Amygdala (tissue), 56 donors: Measurements from ENCODE around the gene SPATA31D4.
"Not testable (repeated sequence)": the region's sequence is repeated elsewhere in the genome, so short reads cannot be mapped to it uniquely, and the experiment has no call there.

ENCODE experiments used
- DNase-seq, 56 donors: peaks; one replicate each; lab custom pipeline; 2025; lab: John Stamatoyannopoulos, UW

SPATA31D4 gene

DNA sequence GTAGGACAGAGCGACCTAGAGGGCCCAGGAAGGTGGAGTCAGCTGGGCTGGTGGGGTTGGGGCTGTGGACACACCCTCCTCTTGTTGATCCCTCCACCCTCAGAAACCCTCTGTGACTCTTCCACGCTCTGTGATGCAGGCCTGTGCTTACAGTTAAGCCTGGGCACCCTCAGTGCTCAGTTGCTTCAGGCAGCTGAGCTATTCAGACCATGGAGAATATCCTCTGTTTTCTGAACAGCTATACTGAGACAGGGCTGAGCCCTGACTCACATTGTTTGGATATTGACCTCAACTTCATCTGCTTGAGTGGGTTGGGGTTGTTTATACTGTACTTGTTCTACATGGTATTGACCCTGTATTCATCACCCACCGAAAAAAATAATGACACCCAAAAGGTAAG, at the start of gene SPATA31D4:
TSS of gene SPATA31D4 (plus strand) at position 124 of the 400 bp plus-strand sequence. CDS start at position 210, 86 bp downstream.
- not testable (repeated sequence) for DNase-seq

DNA sequence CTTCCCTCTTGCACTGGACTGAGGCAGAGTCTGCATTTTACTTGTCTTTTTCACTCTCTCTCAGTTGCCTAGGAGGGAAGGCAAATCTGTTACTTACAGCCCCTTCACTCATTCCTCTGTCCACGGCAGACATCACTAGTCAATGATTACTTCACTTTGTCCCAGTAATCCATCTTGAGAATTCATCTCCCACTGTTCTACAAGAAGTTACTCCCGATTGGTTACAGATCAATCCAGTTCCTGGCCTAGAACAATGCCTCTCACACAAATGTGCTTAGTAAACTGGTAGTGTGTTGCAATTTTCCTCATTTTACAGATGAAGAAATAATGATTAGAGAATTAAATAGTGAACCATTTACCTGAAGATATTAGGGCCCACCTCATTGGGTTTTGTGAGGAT, 49.7 kb upstream of the SPATA31D4 start:
- no peak for DNase-seq

GRCh38 chr9:81879501-81879916, 48.7 kb upstream of the SPATA31D4 start:
- DNase-seq = no peak

DNA sequence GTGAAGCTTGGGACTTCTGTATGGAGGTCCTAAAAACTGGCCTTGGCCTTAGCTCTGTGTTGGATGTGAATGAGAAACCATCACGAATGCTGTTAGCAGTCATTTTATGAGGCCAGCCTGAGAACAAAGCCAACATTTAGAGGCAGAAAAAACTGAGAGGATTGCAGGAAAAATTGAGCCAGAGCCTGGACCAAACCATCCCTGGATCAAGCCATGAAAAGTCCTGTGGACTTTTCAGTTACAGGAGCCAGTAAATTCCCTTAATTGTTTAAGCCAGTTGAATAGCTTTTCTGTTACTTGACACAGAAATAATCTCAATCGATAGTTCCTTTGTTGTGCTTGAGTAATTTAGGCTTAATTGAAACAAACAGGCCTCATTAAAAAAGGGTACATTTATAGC, 42.6 kb upstream of the SPATA31D4 start:
- peak in 1 of 56 donors; percentile 12 for DNase-seq

DNA sequence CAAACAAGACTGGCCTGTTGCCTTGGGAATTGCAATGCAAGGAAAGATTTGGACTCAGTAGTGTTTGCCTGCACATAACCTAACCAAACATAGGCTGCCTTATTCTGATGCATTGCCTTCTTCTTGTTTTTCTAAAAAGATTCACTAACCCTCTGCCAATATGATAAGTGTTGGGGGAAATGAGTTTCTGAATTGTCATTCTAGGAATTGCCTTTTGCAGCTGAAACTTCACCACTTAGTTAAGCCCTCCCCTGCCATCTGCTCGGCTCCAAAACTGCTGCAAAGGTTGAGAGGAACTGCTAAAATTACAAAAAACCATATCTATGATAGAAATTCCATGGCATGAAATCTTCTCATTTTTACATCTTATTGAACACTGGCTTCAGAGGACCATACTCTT, 41.6 kb upstream of the SPATA31D4 start:
- peak in 6 of 56 donors; percentile 2 to 37 (median 18) for DNase-seq

DNA sequence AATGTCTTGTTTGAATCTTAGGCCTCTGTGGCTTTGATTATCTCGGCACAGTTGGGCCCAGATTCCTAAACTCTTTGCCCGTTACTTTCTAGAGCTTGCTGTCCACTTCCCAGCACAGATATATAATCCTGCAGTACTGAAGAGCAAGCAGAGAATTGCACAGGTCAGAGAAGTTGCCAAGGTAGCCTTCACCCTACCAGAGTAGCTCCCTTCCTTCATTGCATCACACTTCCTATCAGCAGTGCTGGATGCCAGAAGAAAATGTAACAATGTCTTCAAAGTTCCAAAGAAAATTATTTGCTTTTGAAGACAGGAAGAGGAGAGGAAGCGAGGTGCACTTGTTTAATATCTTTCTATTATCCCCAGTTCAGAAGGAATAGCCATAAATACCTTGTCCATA, 38.1 kb upstream of the SPATA31D4 start:
- no peak for DNase-seq

GRCh38 chr9:81892440-81892839, 35.8 kb upstream of the SPATA31D4 start:
- no peak for DNase-seq

- no peak for DNase-seq
These were observed 34.3 kb upstream of the SPATA31D4 start for GRCh38 chr9:81893929-81894328.

- no peak for DNase-seq
These were observed 33.3 kb upstream of the SPATA31D4 start for GRCh38 chr9:81894891-81895290.

- no peak for DNase-seq
These were observed 32.2 kb upstream of the SPATA31D4 start for GRCh38 chr9:81896070-81896469.

DNA sequence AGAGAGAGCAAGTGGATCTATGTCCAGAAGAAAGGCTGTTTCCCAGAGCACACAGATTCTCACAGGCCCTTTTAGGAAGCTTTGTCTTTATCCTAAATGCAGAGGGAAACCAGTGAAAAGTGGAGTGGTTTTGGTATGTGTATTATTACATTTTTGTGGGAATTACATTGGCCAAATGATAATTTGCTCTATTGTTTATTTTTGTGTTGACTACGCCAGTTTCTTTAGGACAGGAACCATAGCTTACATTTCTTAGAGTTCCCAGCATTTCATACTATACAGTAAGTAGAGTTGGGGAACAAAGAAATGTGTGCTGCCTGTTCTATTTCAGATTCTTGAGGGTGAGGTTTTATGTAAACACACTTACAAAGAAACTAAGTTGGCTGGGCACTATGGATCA, 29.4 kb upstream of the SPATA31D4 start:
- no peak for DNase-seq

DNA sequence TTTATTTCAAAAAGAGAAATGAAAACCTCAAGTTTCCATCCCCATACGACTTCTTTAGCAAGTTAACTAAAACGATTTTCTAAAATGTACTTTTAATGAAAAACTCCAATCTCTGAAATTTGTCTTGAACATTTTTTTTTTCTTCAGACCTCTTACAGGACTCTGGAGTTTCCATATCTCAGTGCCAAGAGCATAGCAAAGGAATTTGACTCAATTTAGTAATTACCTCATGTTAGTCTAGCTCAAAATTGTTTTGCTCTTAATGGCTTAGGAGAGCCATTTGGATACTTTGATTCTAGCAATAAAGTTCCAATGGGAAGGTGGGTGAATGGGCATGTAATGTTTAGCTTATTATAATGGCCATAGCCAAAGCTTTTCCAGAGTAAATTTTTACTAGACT, 26.0 kb upstream of the SPATA31D4 start:
- DNase-seq = no peak

DNA sequence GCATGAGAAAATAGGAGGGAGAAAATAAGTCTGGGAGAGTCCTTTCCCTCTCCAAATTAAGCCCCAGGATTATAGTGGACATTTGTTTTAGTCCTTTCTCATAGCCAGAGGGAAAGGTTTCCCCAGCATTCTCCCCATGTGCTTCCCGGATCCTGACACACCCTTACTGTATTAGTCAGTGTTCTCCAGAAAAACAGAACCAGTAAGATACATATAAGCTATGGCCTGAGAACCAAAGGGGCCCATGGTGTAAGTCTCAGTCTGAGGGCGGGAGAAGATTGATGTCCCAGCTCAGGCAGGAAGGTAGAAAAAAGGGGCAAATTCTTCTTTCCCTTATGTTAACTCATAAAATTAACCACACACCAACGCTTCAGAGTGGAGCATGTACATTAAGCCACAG, 25.6 kb upstream of the SPATA31D4 start:
- no peak for DNase-seq

DNA sequence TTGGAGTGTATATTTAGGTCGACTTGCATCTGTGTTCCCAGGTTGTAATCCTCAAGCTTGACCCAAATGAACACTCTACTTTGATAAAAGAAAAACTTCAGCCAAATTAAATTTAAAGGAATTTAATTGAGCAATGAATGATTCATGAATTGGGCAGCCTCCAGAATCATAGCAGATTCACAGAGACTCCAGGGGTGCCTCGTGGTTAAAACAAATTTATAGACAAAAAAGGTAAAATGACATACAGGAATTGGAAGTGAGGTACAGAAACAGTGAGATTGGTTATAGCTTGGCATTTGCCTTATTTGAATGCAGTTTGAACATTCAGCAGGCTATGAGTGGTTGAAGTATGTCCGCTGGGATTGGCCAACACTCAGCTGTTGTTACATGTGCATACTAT, 21.6 kb upstream of the SPATA31D4 start:
- no peak for DNase-seq

DNA sequence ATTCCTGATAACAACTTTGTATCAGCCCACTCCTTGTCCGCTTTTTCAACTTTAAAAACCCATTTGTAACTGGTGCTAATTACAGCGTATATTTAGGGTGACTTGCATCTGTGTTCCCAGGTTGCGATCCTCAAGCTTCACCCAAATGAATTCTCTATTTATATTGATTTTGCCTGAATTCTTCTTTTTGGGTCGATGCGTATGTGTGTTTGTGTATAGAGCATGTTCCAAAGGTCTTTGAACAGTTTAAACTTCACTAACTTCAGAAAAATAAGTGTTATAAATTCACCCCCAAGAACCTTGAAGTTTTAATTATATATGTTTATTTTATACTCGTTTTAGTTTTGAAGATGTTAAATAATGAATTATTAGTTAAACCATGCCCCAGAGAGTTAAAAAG, 16.1 kb upstream of the SPATA31D4 start:
- DNase-seq = no peak

- no peak for DNase-seq
These were observed 12.3 kb upstream of the SPATA31D4 start for GRCh38 chr9:81915801-81916505.

- DNase-seq = not testable (repeated sequence)
These were observed 9.7 kb upstream of the SPATA31D4 start for GRCh38 chr9:81918507-81918906.

DNA sequence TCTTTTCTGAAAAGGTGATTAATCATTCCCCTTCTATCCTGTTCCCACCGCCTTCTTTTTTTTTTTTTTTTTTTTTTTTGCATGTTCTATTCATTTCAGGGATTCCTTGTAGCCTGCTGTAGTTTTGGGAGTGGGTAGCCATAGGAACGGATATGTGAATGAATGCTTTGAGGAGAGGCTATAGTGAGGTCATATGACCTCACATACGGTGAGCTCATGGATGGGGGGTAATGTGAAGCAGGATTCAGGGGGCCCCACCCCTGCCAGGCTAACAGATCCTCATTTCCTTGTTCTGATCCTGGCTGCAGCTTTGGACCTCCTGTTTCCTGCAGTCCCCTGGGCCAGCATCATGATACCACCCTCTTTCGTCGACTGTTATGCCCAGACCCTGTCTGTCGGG, 1.9 kb downstream of the SPATA31D4 start:
- not testable (repeated sequence) for DNase-seq

DNA sequence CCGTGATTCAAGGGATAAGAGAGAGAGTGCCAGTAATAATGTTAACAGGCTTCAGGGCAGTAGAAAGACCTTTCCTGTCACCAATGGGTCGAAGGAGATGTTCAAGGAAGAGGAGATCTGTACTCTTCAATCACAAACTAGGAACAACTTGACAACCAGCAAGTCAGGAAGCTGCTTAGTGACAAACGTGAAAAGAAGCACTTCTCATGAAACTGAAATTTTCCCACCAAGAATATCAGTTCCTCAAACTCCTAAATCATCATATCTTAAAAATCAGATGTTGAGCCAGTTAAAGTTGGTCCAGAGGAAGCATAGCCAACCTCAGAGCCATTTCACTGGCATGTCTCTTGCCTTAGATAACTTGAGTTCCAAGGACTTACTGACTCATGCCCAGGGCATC, 5.3 kb downstream of the SPATA31D4 start:
- DNase-seq = not testable (repeated sequence)

GRCh38 chr9:81943393-81943792, 15.2 kb downstream of the SPATA31D4 start, which contains the start of gene SPATA31D3:
TSS of gene SPATA31D3 (plus strand) at chr9:81943500. CDS start at chr9:81943586, 86 bp downstream.
- DNase-seq = not testable (repeated sequence)

- not testable (repeated sequence) for DNase-seq
These were observed 20.4 kb downstream of the SPATA31D4 start for GRCh38 chr9:81948650-81949049.

DNA sequence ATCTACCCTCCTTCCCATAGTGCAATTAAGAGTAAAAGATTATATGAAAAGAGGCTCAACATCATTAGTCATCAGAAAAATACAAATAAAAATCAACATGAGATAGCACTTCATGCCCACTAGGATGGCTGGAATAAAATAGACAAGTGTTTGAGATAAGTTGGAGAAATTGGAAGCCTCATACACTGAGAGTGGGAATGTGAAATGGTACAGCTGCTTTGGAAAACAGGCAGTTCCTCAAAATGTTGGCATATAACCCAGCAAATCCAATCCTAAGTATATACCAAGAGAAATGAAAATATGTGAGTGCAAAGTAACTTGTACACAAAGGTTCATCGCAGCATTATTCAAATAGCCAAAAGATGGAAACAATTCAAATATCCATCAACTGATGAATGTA, 24.9 kb downstream of the SPATA31D4 start:
- DNase-seq = no peak

- DNase-seq = no peak
These were observed 27.4 kb downstream of the SPATA31D4 start for GRCh38 chr9:81955625-81956024.
